Uterus (tissue), 4 donors: ENCODE results near the gene TMEM204. TPM values are rescaled to one million over a fixed set of nuclear protein-coding genes. Genes with fewer than 3 reads are reported as not detected.

Source experiments
- DNase-seq, 2 donors: peaks; one replicate each; pipeline ENCODE4 v3.0.0-alpha.2; 2019 to 2020
- H3K27ac ChIP-seq, 2 donors: fragments of 200-600 bp; sonication (generic); 1 replicate in 1 of 2; 2 replicates in 1 of 2; pipeline ENCODE4 v1.5.1; 2016 to 2018
- H3K27me3 ChIP-seq, 2 donors: fragments of 200-600 bp; sonication (generic); one replicate each; pipeline ENCODE4 v1.5.1; 2018 to 2019; ENCODE audit warnings: control low read depth in 1 of 2
- H3K36me3 ChIP-seq, 2 donors: fragments of 200-600 bp; sonication (generic); one replicate each; pipeline ENCODE4 v1.5.1; 2019; ENCODE audit warnings: control low read depth in 1 of 2
- H3K4me1 ChIP-seq, 2 donors: fragments of 200-600 bp; sonication (generic); one replicate each; pipeline ENCODE4 v1.5.1; 2018 to 2019; ENCODE audit warnings: control low read depth in 1 of 2
- H3K4me3 ChIP-seq, 2 donors: fragments of 200-600 bp; sonication (generic); 1 replicate in 1 of 2; 2 replicates in 1 of 2; pipeline ENCODE4 v1.5.1; 2018 to 2019; ENCODE audit warnings: mild to moderate bottlenecking in 1 of 2
- H3K9me3 ChIP-seq, 2 donors: fragments of 200-600 bp; sonication (generic); one replicate each; pipeline ENCODE4 v1.5.1; 2019; ENCODE audit warnings: control low read depth in 1 of 2
- POLR2A ChIP-seq, 2 donors: fragments of 450-650 bp; IDR thresholded peaks; one replicate each; pipeline ENCODE4 v1.6.1; 2016; ENCODE audit warnings: antibody characterized with exemption in 2 of 2, mild to moderate bottlenecking in 1 of 2, moderate library complexity in 1 of 2
- intact Hi-C: fragments of 100-400 bp; cut with DNase I; formaldehyde crosslinking; loops from one replicate; pipeline ENCODE4 v1.15.1; 2023; ENCODE audit warnings: low total_unique reads
- total RNA-seq, 4 donors: library from RNA; depleted of rRNA in 3 of 4; stranded (reverse); fragments of >200 nt in 3 of 4; gene quantifications; one replicate each; pipeline versions ENCODE4 v1.1.0 to v1.2.4, GENCODE V29; 2014 to 2023
- TF ChIP-seq, protein P1 (sequence below), 4 experiments: fragments of 200-600 bp in 2 of 4; fragments of 450-650 bp in 2 of 4; sonication (generic) in 2 of 4; IDR thresholded peaks; one replicate each; pipeline ENCODE4 v1.5.1; 2016 to 2019; ENCODE audit warnings: antibody characterized with exemption in 4 of 4, mild to moderate bottlenecking in 2 of 4, moderate library complexity in 1 of 4
- donor health status: DM: yes; HTN: yes; CAD: no.

Gene TMEM204
- total RNA-seq, 4 donors from 2014 or later = 24.8 to 45.3 (median 39.3) TPM

DNA sequence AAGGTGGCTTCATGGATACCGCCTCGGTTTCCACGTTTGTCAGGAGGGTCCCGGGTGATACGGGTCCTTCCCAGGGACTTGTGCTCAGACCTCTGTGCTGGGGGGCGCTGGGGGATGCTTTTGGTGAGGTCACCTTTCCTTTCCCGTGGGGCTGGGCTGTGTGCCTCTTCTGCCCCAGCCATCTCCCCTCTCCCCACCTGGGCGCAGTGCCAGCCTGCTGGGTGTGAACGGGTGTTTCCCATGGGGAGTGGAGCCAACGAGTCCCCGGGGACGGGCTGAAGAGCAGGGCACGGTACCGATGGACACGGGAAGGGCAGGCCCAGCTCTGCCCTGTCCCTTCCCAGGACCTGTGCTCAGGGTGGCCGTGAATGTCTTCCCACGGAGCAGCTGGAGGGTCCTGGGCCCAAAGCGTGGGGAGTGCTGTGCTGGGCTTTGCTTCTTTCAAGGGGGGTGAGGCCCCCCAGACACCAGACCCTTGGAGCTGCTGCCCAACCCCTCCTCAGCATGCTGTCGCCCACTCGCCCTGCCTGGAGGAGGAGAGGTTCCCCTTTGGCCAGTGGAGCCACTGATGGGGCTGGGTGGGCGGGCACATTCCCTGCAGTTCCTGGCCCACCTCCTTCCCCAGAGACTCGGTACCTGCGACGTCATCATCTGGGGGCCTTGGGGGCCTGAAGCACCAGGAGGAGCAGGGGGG, 24.8 kb upstream of the TMEM204 start:
- intact Hi-C loops = no loop called here
- no peaks in the 10 kb centered on the region for H3K36me3 ChIP-seq

DNA sequence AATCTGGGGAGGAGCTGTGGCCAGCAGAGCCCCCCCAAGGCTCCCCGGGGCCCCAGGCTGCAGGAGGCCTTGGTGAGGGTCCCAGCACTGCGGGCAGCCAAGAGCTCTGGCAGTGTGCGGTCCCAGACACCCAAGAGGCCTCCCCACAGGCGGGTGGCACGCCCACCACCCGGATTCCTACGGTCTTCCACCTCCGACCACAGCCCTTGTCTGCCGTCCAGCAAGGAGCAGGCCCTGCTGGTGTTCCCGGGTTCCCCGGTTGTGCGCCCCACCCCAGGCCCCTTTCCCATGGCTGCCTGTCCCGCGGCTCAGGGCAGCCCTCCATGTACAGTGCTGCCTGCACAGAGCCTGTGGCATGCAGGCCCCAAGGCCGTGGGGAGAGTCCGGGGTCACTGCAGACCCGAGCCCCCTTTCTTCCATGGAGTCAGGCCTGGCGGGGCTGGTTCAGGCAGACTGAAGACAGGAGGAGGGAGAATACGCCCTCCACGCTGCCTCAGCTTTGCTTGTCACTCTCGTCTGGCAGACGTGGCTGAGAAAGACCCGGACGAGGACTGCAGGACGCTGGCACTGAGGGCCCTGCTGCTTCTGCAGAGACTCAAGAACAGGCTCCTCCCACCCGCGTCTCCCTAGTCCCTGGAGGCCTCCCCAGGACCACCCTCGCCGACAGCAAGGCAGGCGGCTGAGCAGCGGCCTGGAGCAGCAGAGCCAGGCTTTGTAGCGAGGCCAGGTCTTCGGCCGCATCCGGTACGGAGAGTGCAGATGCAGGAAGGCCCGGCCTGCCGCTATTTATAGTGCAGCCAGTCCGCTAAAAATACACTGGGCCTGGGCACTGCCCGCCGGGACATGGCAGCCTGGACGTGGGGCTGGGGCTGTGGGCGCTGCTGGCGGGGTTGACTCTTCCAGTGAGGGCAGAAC, 23.9 kb upstream of the TMEM204 start:
- Histone ChIP-seq H3K9me3 (peaks cover 0 to 7% of the 10 kb centered on the region in 2 donors), H3K4me3 (no peak overlapping the region), H3K36me3 (no peaks in the 10 kb centered on the region), H3K4me1 (no peaks in the 10 kb centered on the region), H3K27ac (peak overlapping the region; percentile 5 to 52), H3K27me3 (no peaks in the 10 kb centered on the region)
- DNase-seq = peak; percentile 44
- TF ChIP-seq, protein P1, sequence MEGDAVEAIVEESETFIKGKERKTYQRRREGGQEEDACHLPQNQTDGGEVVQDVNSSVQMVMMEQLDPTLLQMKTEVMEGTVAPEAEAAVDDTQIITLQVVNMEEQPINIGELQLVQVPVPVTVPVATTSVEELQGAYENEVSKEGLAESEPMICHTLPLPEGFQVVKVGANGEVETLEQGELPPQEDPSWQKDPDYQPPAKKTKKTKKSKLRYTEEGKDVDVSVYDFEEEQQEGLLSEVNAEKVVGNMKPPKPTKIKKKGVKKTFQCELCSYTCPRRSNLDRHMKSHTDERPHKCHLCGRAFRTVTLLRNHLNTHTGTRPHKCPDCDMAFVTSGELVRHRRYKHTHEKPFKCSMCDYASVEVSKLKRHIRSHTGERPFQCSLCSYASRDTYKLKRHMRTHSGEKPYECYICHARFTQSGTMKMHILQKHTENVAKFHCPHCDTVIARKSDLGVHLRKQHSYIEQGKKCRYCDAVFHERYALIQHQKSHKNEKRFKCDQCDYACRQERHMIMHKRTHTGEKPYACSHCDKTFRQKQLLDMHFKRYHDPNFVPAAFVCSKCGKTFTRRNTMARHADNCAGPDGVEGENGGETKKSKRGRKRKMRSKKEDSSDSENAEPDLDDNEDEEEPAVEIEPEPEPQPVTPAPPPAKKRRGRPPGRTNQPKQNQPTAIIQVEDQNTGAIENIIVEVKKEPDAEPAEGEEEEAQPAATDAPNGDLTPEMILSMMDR (IDR thresholded peaks at IDR 0.05) = no peak
- no peak for TF ChIP-seq POLR2A (IDR thresholded peaks at IDR 0.05)
- intact Hi-C loops = no loop called here

More for the DNA sequence above, 24.8 kb upstream of the TMEM204 start:
- DNase-seq = no peak
- TF ChIP-seq, protein P1 (IDR thresholded peaks at IDR 0.05) = no peak
- TF ChIP-seq POLR2A (IDR thresholded peaks at IDR 0.05) = no peak
- Histone ChIP-seq H3K4me1 (no peaks in the 10 kb centered on the region), H3K9me3 (no peaks in the 10 kb centered on the region), H3K27me3 (no peaks in the 10 kb centered on the region), H3K4me3 (no peak overlapping the region), H3K27ac (peak overlapping the region in 1 of 2 donors; percentile 52)

DNA sequence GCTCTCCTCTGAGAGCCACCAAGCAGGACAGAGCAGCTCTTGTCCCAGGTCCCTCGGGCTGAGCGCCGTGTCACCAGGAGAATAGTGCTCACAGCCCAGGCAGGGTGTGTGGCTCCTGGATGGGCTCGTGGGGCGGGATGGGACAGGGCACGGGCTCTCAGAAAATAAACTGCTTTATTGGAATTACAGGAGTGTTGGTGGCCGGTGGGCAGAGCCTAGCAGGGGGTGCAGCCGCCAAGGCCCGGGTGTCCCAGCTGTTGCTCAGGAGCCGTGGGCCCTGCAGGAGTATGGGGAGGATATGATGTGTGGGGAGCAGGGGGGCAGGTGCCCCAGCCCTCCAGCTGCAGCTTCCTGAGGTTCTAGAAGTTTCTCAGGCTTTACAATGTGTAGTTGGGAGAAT, 23.2 kb upstream of the TMEM204 start:
- DNase-seq = no peak
- Histone ChIP-seq H3K36me3 (no peaks in the 10 kb centered on the region), H3K27me3 (no peaks in the 10 kb centered on the region), H3K9me3 (peaks cover 0 to 14% of the 10 kb centered on the region in 2 donors), H3K4me3 (no peak overlapping the region), H3K27ac (peak overlapping the region; percentile 24 to 52), H3K4me1 (no peaks in the 10 kb centered on the region)
- intact Hi-C loops = no loop called here
- TF ChIP-seq, protein P1 (IDR thresholded peaks at IDR 0.05) = no peak
- no peak for TF ChIP-seq POLR2A (IDR thresholded peaks at IDR 0.05)

DNA sequence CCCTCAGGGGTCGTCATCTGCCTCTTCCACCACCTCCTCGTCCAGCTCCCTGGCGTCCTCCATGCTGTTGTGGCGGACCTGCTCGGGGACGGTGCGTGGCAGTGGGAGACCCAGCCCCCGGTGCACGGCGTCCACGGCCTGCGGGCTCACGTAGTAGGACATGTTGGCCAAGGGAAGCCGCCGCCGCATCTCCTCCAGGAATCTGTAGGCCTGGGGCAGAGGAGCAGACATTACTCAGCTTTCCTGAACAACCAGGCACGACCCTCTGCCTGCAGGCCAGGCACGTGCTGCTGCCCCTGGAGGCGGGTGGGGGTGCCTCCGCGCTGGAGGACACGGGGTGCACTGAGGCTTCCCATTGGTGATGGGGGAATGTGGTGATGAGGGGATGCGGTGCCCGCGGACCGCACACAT, 22.5 kb upstream of the TMEM204 start:
- peaks cover 0 to 15% of the 10 kb centered on the region in 2 donors for H3K9me3 ChIP-seq
- DNase-seq = no peak
- TF ChIP-seq POLR2A (IDR thresholded peaks at IDR 0.05) = no peak
- TF ChIP-seq, protein P1 (IDR thresholded peaks at IDR 0.05) = no peak
- no peaks in the 10 kb centered on the region for H3K4me1 ChIP-seq
- intact Hi-C loops = no loop called here
- no peaks in the 10 kb centered on the region for H3K36me3 ChIP-seq
- H3K4me3 ChIP-seq = no peak overlapping the region
- H3K27me3 ChIP-seq = no peaks in the 10 kb centered on the region
- no peak overlapping the region for H3K27ac ChIP-seq
